GM12801 (cell line): ENCODE measurements around the gene SKI.

Experiments used
- CTCF ChIP-seq: IDR thresholded peaks from one replicate; pipeline ENCODE4 v1.5.1; 2011; ENCODE audit warnings: control low read depth; ENCODE audit not compliant: insufficient read length; ENCODE audit errors: extremely low read depth

SKI gene

GRCh38 chr1:2328676-2329455, 100.7 kb downstream of the SKI start:
- no peak for TF ChIP-seq CTCF

GRCh38 chr1:2330035-2330434, 101.9 kb downstream of the SKI start:
- no peak for TF ChIP-seq CTCF

GRCh38 chr1:2330519-2331199, 102.5 kb downstream of the SKI start:
- no peak for TF ChIP-seq CTCF

- no peak for TF ChIP-seq CTCF
Measured at GRCh38 chr1:2331200-2331544, 103.1 kb downstream of the SKI start.

- TF ChIP-seq CTCF, result no peak
Measured at GRCh38 chr1:2334366-2334765, 106.2 kb downstream of the SKI start.

- no peak for TF ChIP-seq CTCF
Measured at GRCh38 chr1:2334883-2335534, 106.9 kb downstream of the SKI start.

GRCh38 chr1:2335721-2336455, 107.8 kb downstream of the SKI start:
- no peak for TF ChIP-seq CTCF
